Measurements from ENCODE around the gene CAP2.

CAP2 gene

DNA sequence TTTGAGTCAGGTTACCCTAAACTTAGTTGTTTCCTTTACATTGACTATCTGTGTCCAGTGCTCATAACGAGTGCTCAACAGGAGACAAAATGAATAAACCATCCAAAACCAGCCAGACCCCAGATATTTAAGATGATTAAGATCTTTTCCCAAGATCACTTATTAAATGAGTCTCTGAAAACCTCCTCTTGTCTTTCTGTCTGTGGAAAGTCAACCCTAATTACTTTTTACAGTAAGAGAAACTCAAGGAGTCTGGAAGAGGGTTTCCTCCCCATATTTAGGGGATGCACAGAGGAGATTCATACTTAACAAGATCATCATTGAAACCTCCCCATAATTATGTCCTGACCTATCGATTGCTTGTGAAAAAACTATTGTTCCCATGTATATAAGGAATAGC is 84.0 kb downstream of the CAP2 start:
- no peak for DNase-seq

- no peak for DNase-seq
These were observed 85.0 kb downstream of the CAP2 start for GRCh38 chr6:17478223-17478907.

DNA sequence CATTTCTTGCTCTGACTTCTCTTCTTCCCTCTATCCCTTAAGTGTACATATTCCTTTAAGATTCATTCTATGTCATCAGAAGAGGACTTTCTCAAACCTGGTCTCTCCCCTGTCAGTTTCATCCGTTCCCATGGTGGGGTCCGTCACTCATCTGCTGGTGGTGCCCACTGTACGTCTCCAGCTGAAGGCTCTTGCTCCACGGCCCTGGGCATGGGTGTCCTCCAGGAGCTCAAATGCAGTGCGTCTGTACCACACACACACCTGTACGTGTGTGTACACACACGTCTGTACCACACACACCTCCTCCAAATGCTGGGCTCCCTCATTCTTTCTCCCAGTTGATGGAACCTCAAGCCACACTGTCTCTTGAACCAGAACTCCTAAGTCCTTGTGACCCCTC is 85.6 kb downstream of the CAP2 start:
- DNase-seq, result no peak

DNA sequence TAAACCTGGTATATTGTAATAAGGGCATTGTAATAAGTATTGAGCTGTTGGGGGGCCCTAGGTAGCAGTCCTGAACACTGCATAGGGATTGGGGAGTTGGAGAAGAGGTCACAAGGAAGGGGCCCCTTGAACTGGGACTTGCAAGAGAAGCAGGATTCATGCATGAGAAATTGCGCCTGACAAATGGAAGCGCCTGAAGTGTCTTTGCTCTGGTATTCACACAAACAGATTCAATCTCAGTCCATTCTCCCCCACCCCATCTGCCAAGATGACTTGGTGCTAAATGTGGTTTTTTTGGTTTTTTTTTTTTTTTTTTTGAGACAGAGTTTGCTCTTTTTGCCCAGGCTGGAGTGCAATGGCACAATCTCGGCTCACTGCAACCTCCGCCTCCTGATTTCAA is 87.1 kb downstream of the CAP2 start:
- no peak for DNase-seq

GRCh38 chr6:17482711-17483110 is 89.3 kb downstream of the CAP2 start:
- no peak for DNase-seq

GRCh38 chr6:17483391-17484016 is 90.1 kb downstream of the CAP2 start:
- no peak for DNase-seq

DNA sequence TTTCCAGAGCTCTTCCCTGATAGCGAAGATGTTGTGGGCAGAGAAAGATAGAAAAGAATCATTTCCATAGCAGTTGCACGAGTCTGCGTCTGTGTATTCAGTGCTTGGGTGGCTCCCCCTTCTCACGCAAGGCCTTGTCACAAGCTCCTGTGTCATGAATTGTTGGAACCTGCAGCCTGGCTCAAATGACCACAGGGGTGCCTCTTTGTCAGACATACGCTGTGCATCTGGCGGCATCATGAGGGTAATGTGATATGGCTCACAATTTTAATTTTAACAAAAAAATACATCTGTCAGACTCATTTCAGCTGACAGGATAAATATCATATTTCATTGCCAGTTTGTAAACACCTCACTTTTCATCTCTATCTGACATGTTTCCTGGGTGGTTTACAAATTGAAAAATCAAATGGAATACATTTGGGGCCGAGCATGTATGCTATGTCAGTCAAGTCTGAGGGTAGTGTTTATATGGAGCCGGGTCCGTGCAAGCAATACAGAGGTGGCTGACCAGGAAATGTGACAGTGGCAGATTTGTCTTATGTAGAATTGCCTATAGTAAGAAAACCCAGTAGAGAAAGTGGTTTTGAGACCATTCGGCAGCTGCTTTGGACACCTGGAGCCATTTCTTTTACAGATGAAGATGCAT is 90.9 kb downstream of the CAP2 start:
- no peak for DNase-seq

- no peak for DNase-seq
These were observed 91.8 kb downstream of the CAP2 start for GRCh38 chr6:17485181-17485580.

GRCh38 chr6:17485946-17486345 is 92.6 kb downstream of the CAP2 start:
- no peak for DNase-seq

DNA sequence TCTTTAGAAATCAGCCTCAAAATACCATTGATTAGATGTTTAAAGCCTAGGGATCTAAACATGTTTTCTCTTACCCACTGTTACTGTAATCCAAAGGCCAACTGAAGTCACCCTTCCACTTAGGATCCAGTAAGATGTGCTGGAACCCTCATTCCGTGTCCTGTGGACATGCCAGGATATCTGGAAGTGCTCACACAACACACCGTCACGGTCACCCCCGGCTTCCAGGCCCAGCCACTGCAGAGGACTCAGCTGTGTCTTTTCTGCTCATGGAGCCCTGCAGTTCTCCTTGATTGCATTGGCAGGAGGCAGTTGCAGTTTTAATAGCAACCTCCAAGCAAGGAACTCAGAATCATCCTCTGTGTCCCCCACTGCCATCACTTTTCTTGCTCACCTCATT is 93.3 kb downstream of the CAP2 start:
- no peak for DNase-seq

DNA sequence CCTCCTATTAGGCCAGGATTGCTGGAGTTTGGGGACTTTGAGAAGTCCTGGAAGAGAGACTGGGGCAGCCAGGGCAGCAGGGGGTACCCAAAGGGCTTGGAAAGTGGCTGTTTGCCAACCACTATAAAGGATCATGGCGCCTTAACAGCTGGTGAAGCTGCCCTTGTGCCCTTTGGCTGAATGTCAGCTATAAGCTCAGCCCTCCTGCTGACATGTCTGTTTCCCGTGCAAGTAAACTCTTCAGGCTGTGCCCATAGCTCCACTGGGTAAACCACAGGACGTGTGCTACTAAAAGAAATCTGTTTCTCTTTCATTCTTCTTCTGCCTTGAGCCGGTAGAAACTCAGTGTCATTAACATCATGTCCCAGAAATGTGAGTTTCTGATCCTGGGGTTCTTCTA is 97.3 kb downstream of the CAP2 start:
- DNase-seq, result no peak

DNA sequence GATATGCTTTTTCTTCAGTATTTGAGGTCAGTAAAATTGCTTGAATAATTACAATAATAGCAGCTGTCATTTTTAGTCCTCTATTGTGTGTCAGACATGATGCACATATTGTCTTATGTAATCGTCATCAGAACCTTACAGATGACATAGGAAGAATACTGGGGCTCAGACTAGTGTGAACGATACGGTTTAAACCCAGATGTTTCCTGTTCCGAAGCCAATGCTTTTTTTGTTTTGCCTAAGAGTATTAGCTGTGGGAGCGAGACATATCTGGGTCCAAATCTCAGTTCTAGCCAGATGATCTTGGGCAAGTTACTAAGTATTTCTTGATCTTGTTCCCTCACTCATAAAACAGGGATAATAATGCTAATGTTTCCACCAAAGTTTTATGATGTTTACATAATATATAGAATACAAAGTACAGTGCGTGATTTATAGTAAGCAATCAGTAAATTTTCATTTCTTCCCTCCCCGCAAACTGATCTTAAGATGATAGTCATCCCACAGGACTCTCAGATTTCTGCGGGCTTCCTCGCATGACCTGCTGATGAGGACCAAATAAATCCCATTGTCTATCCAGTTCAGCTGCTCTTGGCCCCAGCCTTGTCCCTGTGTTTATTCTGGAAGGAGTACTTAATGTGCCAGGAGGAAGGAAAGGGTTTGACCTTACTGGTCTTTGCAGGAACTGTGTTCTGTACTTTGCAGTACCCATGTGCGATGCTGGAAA is 98.2 kb downstream of the CAP2 start:
- no peak for DNase-seq

- DNase-seq, result no peak
These were observed 99.0 kb downstream of the CAP2 start for GRCh38 chr6:17492350-17492749.

- no peak for DNase-seq
These were observed 99.9 kb downstream of the CAP2 start for GRCh38 chr6:17493286-17493685.

DNA sequence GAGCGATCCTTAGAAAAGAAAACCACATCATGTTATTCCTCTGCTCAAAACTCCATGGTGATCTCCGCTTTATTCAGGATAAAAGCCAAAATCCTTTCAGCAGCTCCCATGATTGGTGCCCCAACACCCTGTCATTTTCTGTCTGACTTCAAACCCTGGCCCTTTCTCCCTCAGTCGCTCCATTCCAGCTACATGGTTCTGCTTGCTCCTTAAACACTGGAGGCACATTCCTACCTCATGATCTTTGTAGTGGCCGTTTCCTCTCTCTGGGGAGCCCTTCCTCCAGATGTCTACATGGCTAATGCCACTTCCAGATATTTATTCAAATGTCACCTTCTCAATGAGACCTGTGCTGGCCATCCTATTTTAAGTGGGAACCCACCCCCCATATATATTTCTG is 100.8 kb downstream of the CAP2 start:
- no peak for DNase-seq

DNA sequence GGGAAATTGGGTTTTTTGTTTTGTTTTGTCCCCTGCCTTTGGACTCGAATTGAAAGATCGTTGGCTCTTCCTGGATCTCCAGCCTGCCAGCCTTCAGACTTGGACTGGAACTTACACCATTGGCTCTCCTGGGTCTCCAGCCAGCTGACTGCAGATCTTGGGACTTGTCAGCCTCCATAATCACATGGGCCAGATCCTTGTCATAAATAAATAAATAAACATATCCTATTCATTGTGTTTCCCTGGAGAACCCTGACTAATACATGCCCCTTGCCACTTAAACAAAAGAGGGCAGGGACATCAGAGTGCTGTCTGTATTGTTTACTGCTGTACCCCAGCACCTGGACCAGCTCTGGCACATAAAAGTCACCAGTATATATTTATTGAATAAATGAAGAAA is 101.5 kb downstream of the CAP2 start:
- DNase-seq, result no peak

DNA sequence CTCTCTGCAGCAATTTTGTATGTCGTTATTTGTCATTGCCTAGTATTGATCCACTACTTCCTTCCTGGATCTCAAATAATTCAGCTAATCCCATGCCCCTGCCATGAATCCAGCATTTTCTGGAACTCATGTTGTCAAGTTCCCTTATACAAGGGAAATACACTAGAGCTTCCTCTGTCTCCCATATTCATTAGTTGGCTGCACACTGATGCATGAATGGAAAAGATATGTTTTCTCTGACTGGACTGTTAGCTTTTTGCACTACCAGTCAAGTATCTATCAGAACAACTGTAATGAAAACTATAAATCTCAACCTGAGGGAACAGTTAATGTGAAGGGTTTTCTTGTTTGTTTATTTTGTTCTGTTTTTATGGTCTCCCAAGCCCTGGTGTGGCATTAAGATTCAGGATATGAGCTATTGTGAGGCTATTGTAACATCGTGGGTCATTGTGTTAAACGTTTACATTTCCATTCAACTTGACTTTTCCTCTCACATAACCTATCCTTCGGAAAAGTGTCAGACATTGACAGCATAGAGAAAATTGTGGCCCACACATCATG is 104.2 kb downstream of the CAP2 start:
- no peak for DNase-seq

DNA sequence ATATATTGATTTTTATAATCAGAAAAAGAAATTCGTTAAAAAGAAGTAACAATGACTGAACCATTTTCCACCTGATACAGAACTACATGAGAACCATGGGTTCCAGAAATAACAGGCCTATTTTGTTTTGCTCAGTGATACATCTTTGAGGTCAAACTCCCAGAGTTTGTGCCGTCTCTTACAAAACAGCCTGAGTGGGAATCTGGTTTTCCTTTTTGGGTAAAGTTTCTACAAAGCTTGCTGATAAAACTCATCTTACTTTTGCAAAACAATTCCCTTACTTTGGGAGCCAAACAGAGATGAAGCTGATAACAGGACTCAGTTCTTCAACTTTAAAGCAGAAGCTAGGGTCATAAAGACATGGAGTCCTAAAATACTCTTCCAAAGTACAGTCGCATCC is 108.0 kb downstream of the CAP2 start:
- DNase-seq, result no peak

GRCh38 chr6:17501982-17502704 is 108.7 kb downstream of the CAP2 start:
- no peak for DNase-seq

DNA sequence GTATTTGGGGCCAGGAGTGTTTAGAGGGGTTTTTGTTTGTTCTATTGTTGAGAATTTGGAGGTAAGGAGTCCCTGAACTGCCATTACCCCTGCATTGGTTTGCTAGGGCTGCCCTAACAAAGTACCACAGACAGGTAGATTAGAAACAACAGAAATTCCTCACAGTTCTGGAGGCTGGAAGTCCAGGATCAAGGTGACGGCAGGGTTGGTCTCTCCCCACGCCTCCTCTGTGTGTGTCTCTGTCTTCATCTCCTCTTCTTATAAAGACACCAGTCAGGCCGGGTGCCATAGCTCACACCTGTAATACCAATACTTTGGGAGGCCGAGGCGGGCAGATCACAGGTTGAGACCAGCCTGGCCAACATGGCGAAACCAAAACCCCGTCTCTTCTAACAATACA is 109.7 kb downstream of the CAP2 start:
- no peak for DNase-seq

DNA sequence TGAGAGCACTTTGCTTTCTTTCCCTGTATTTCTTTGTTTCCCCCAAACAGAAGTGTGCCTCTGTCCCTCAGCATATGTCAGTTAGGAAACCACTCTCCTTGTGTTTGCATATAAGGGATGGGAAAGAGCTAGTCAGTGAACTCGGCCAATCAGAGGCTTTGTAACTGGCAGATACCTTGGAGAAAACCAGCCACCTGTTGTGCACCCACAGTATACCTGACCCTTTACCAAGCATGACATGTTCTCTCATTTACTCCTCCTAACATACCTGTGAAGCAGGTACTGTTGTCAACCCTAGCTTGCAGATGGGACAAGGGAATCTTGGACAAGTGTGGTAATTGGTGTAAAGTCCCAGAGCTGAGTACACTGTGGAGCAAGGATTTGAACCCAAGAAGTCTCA is 110.6 kb downstream of the CAP2 start:
- DNase-seq, result no peak

- no peak for DNase-seq
These were observed 111.7 kb downstream of the CAP2 start for GRCh38 chr6:17505062-17505476.

GRCh38 chr6:17505767-17506280 is 112.4 kb downstream of the CAP2 start:
- no peak for DNase-seq
